NB4 (cell line): Measurements from ENCODE around the gene NDUFAF8.

Experiments used
- CTCF ChIP-seq: IDR thresholded peaks from one replicate; pipeline ENCODE4 v1.5.1; 2012; ENCODE audit warnings: low read depth, low read length
- POLR2A ChIP-seq: IDR thresholded peaks from 2 replicates; pipeline ENCODE4 v1.6.1; 2011; ENCODE audit warnings: mild to moderate bottlenecking; ENCODE audit not compliant: insufficient read length; ENCODE audit errors: extremely low read depth

- TF ChIP-seq CTCF (no peak), POLR2A (no peak)
Measured at GRCh38 chr17:81276781-81277180, 37.7 kb downstream of the NDUFAF8 start.
